Ovary (tissue), 9 donors: Measurements from ENCODE around the gene PUSL1. TPM values are rescaled to one million over a fixed set of nuclear protein-coding genes. Genes with fewer than 3 reads are reported as not detected.
"Not testable (repeated sequence)": the region's sequence is repeated elsewhere in the genome, so short reads cannot be mapped to it uniquely, and the experiment has no call there.

ENCODE experiments used
- DNase-seq, 5 donors: peaks; one replicate each; pipeline ENCODE4 v3.0.0-alpha.2; 2019 to 2020
- H3K27ac ChIP-seq, 2 donors: fragments of 200-600 bp; one replicate each; pipeline versions ENCODE4 v1.5.1 to v1.8.0; 2019 to 2022
- H3K27me3 ChIP-seq: fragments of 200-600 bp; one replicate; pipeline ENCODE4 v1.8.0; 2022
- H3K36me3 ChIP-seq: fragments of 200-600 bp; sonication (generic); one replicate; pipeline ENCODE4 v1.5.1; 2019
- H3K4me1 ChIP-seq: one replicate; pipeline ENCODE4 v1.8.1; 2013; ENCODE audit warnings: mild to moderate bottlenecking, moderate library complexity; ENCODE audit not compliant: insufficient read depth
- H3K4me3 ChIP-seq: fragments of 200-600 bp; sonication (generic); one replicate; pipeline ENCODE4 v1.5.1; 2017
- H3K9me3 ChIP-seq, 2 donors: fragments of 200-600 bp in 1 of 2; sonication (generic) in 1 of 2; one replicate each; pipeline versions ENCODE4 v1.5.1 to v1.8.1; 2013 to 2019; ENCODE audit warnings: mild to moderate bottlenecking in 1 of 2, moderate library complexity in 1 of 2
- CTCF ChIP-seq, 3 donors: fragments of 450-650 bp in 2 of 3; fragments of 200-600 bp in 1 of 3; IDR thresholded peaks; one replicate each; pipeline versions ENCODE4 v1.5.1 to v1.8.0; 2016 to 2022; ENCODE audit warnings: antibody characterized with exemption in 3 of 3, mild to moderate bottlenecking in 1 of 3
- EP300 ChIP-seq: sonication (generic); formaldehyde crosslinking; IDR thresholded peaks from one replicate; pipeline ENCODE4 v1.6.1; 2017; ENCODE audit warnings: antibody characterized with exemption
- POLR2A ChIP-seq: fragments of 450-650 bp; IDR thresholded peaks from one replicate; pipeline ENCODE4 v1.6.1; 2017; ENCODE audit warnings: antibody characterized with exemption, mild to moderate bottlenecking, moderate library complexity
- WGBS, 3 donors: extraction: QIAGEN DNeasy Blood & Tissue Kit in 1 of 3; methylation state at CpG; one replicate each; pipeline versions ENCODE4 v1.1.5 to v1.1.7; 2013 to 2017; 5-methylcytosine and 5-hydroxymethylcytosine counted together
- intact Hi-C, 4 donors: fragments of 100-400 bp; cut with DNase I; formaldehyde crosslinking; loops; one replicate each; pipeline versions ENCODE4 v1.11.0 to v1.15.1; 2022 to 2023
- polyA plus RNA-seq, 2 donors: library from polyadenylated mRNA; stranded (reverse); fragments of 200-250 nt in 1 of 2; fragments of 350-450 nt in 1 of 2; fragmentation: Illumina TruSeq in 1 of 2; extraction: RNeasy Lipid Tissue Mini Kit (QIAGEN cat#74804) in 1 of 2; gene quantifications; one replicate each; pipeline ENCODE4 v1.2.3, GENCODE V29; 2013 to 2014
- total RNA-seq, 7 donors: library from RNA; depleted of rRNA in 2 of 7; stranded (reverse); fragments of >200 nt in 2 of 7; fragmentation: NEBNext Ultra II Directional in 3 of 7; extraction: Animal tissue kit (Norgen Biotek cat#: 25700) in 3 of 7; gene quantifications; one replicate each; pipeline versions ENCODE4 v1.1.0 to v1.2.4, GENCODE V29; 2016 to 2023
- donor health status: DM: no; HTN: no; CAD: no; lungs with moderate emphysema.
- donor health status: DM: no; HTN: no; CAD: no.
- donor health status: Bipolar disorder and iron deficiency.
- donor health status: DM: yes; HTN: yes; CAD: no.
- donor health status: DM: no; HTN: no; CAD: no.
- donor health status: DM: yes; HTN: yes; CAD: no.

The PUSL1 gene
- total and polyA plus RNA-seq, 9 donors: 0.18 to 27.6 (median 20.8) TPM

DNA sequence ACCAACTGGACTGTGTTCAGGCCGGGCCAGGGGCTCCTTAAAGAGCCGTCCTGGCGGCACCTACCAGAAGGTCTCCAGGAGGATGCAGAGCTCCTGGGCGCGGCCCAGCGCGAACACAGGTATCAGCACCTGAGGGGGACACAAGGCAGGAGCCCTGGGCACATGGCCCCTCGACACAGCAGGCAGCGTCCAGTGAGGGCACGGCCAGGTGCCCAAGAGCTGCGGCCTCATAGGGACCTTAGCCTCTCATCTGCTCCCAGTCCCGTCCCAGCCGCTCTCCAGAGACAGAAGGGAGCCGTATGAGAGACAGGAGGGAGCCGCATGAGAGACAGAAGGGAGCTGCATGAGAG, 5.8 kb downstream of the PUSL1 start:
- Histone ChIP-seq H3K4me3 (no peak overlapping the region), H3K27me3 (no peaks in the 10 kb centered on the region), H3K9me3 (no peaks in the 10 kb centered on the region), H3K4me1 (peaks cover 9% of the 10 kb centered on the region), H3K27ac (no peak overlapping the region), H3K36me3 (no peaks in the 10 kb centered on the region)
- WGBS, 3 donors: 93 to 95% (median 95%) methylated on average over 15 of the region's 15 CpGs
- intact Hi-C loops: loop anchor here in 1 of 4 donors (10.0 kb wide), 1 partner anchor 191 kb away; no protein-coding TSS in a partner anchor
- DNase-seq: no peak
- TF ChIP-seq EP300: no peak
- no peak for TF ChIP-seq POLR2A
- no peak for TF ChIP-seq CTCF (IDR thresholded peaks at IDR 0.05)

DNA sequence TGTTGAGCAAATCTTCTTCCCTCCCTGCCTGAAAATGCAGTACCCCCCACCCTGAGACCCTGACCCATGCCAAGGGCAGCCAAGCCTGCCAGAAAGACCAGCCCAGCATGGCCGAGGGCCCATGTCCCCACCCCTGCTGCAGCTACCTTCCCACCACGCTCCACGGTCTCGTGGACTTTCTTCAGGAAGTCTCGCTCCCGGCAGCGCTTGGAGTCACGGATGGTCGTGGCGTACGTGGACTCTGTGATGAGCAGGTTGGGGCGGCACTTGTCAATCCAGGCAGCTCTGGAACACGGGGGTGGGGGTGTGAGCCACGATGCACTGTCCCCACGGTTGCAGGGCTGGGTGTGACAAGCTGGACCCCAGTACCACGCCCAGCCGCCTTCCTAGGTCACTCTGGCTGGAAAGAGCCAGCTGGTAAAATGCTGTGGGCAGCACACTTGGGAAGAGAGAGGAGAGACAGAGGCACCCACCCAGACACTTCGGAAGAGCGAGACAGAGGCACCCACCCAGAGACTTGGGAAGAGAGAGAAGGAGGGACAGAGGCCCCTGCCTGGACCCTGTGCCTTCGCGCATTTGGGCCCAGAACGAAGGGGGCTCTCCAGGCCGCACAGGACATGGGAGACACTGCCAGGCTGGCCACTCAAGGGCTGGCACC, 6.4 kb downstream of the PUSL1 start:
- Histone ChIP-seq H3K27me3 (no peaks in the 10 kb centered on the region), H3K4me1 (peaks cover 6% of the 10 kb centered on the region), H3K4me3 (no peak overlapping the region), H3K36me3 (no peaks in the 10 kb centered on the region), H3K9me3 (no peaks in the 10 kb centered on the region), H3K27ac (no peak overlapping the region)
- intact Hi-C loops: loop anchor here in 1 of 4 donors (10.0 kb wide), 1 partner anchor 190 kb away; no protein-coding TSS in a partner anchor
- no peak for DNase-seq
- WGBS, 3 donors: 85 to 90% (median 88%) methylated on average over 23 of the region's 23 CpGs
- no peak for TF ChIP-seq POLR2A
- no peak for TF ChIP-seq CTCF (IDR thresholded peaks at IDR 0.05)

- Histone ChIP-seq H3K27me3 (no peaks in the 10 kb centered on the region), H3K9me3 (no peaks in the 10 kb centered on the region), H3K4me1 (peaks cover 6% of the 10 kb centered on the region), H3K4me3 (no peak overlapping the region), H3K27ac (no peak overlapping the region), H3K36me3 (no peaks in the 10 kb centered on the region)
- TF ChIP-seq CTCF (IDR thresholded peaks at IDR 0.05) (no peak), EP300 (no peak), POLR2A (no peak)
- no peak for DNase-seq
- 52 to 54% (median 53%) methylated on average over 22 to 26 of the region's 26 CpGs for WGBS, 3 donors
- intact Hi-C loops: loop anchor here in 1 of 4 donors (10.0 kb wide), 1 partner anchor 189 kb away; no protein-coding TSS in a partner anchor
These were observed 7.1 kb downstream of the PUSL1 start for GRCh38 chr1:1315435-1315954.

GRCh38 chr1:1316199-1316598, 7.8 kb downstream of the PUSL1 start:
- H3K36me3 ChIP-seq, H3K4me3 ChIP-seq, H3K27ac ChIP-seq, DNase-seq, H3K9me3 ChIP-seq, H3K4me1 ChIP-seq, H3K27me3 ChIP-seq: not testable (repeated sequence)
- intact Hi-C loops: loop anchor here in 1 of 4 donors (10.0 kb wide), 1 partner anchor 189 kb away; no protein-coding TSS in a partner anchor
- WGBS, 3 donors: 87 to 90% (median 89%) methylated on average over 8 of the region's 8 CpGs

- intact Hi-C loops: loop anchor here in 1 of 4 donors (10.0 kb wide), 1 partner anchor 187 kb away; no protein-coding TSS in a partner anchor
- 79 to 86% (median 85%) methylated on average over 6 of the region's 6 CpGs for WGBS, 3 donors
- peaks cover 6% of the 10 kb centered on the region for H3K4me1 ChIP-seq
- TF ChIP-seq CTCF (IDR thresholded peaks at IDR 0.05): no peak
- no peak for TF ChIP-seq EP300
- no peak for TF ChIP-seq POLR2A
- no peaks in the 10 kb centered on the region for H3K27me3 ChIP-seq
- peak overlapping the region; percentile 43 to 44 for H3K27ac ChIP-seq
- no peaks in the 10 kb centered on the region for H3K9me3 ChIP-seq
- no peaks in the 10 kb centered on the region for H3K36me3 ChIP-seq
- no peak for DNase-seq
- no peak overlapping the region for H3K4me3 ChIP-seq
These were observed 9.0 kb downstream of the PUSL1 start for GRCh38 chr1:1317420-1317819.
